Measurements from ENCODE around the gene MYG1. TPM values are rescaled to one million over a fixed set of nuclear protein-coding genes. Genes with fewer than 3 reads are reported as not detected.

Gene MYG1
- total RNA-seq, result 10 to 100 TPM; 41.6 to 63.0 (median 46.2) TPM

- no peak for DNase-seq (ENCODE audit: extremely low spot score)
- H3K4me1 ChIP-seq, result peaks cover 37 to 81% (median 74%) of the 10 kb centered on the region in 4 donors
- peak within 1 kb of the TSS; percentile 79 to 90 (median 86) for H3K4me3 ChIP-seq
- intact Hi-C loops (cut with DNase I), result no loop called here
- no peaks in the 10 kb centered on the region for H3K9me3 ChIP-seq
- H3K27ac ChIP-seq (replicated peaks in 1 of 4), result peak within 1 kb of the TSS; percentile 68 to 83 (median 77)
- WGBS, result 0% methylated on average over 19 of the region's 51 CpGs
- no peaks in the 10 kb centered on the region for H3K27me3 ChIP-seq
- H3K36me3 ChIP-seq, result peaks cover 0 to 56% (median 43%) of the 10 kb centered on the region in 4 donors
- TF ChIP-seq EP300 (IDR thresholded peaks at IDR 0.05) (no peak), CTCF (IDR thresholded peaks at IDR 0.05) (peak in 2 of 3 experiments; percentile 27 to 31), POLR2AphosphoS5 (IDR thresholded peaks at IDR 0.05) (peak; percentile 84 to 88)
Measured at GRCh38 chr12:53299454-53300180, at the start of gene MYG1. TSS of gene MYG1 (plus strand) at chr12:53299695. CDS start at chr12:53299738, 43 bp downstream.

GRCh38 chr12:53251477-53252348 lies 47.8 kb upstream of the MYG1 start:
- Histone ChIP-seq H3K27ac (replicated peaks in 1 of 4) (peak overlapping the region; percentile 88 to 93 (median 91)), H3K27me3 (no peaks in the 10 kb centered on the region), H3K4me3 (peak overlapping the region; percentile 74 to 95 (median 86)), H3K9me3 (no peaks in the 10 kb centered on the region), H3K4me1 (peaks cover 24 to 45% (median 36%) of the 10 kb centered on the region in 4 donors), H3K36me3 (peaks cover 15 to 28% (median 27%) of the 10 kb centered on the region in 4 donors)
- WGBS, result 0% methylated on average over 7 of the region's 51 CpGs
- TF ChIP-seq CTCF (IDR thresholded peaks at IDR 0.05), result peak; percentile 43 to 55 (median 43)
- TF ChIP-seq POLR2A (IDR thresholded peaks at IDR 0.05; ENCODE audit: low read depth), result no peak
- TF ChIP-seq EP300 (IDR thresholded peaks at IDR 0.05), result no peak
- peak; percentile 60 to 90 for TF ChIP-seq POLR2AphosphoS5 (IDR thresholded peaks at IDR 0.05)
- peak; percentile 96 for DNase-seq (ENCODE audit: extremely low spot score)
- intact Hi-C loops (cut with DNase I), result loop anchor here (2.0 kb wide), 1 partner anchor 33 kb away; no protein-coding TSS in a partner anchor

DNA sequence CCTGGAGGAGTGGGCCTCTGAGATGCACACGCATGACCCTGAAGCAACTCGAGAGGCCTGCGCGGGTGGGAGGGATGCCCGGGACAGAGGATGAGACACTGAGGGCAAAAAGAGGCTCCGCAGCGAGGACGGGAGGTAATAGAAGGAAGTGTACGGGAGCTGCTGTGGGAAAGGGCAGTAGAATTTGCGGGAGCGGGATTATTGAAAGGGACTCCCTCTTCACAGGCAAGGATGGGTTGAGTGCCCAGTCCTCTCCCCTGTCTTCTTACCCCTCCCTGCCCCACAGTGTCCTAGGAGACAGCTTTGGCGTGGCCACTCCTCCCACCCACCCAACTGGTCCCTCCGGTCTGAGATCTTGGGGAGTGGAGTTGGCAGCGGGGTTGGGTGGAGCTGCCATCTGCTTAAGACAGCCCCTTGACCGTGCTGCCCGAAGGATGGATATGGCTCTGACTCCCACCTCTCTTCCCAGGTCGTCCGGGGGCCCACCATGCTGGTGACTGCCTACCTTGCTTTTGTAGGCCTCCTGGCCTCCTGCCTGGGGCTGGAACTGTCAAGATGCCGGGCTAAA lies 47.1 kb upstream of the MYG1 start:
- DNase-seq (ENCODE audit: extremely low spot score), result no peak
- Histone ChIP-seq H3K27ac (replicated peaks in 1 of 4) (peak overlapping the region; percentile 88 to 93 (median 91)), H3K36me3 (peaks cover 15 to 28% (median 27%) of the 10 kb centered on the region in 4 donors), H3K9me3 (no peaks in the 10 kb centered on the region), H3K4me3 (peak overlapping the region; percentile 74 to 95 (median 86)), H3K27me3 (no peaks in the 10 kb centered on the region), H3K4me1 (peaks cover 24 to 45% (median 36%) of the 10 kb centered on the region in 4 donors)
- TF ChIP-seq POLR2A (IDR thresholded peaks at IDR 0.05; ENCODE audit: low read depth) (no peak), EP300 (IDR thresholded peaks at IDR 0.05) (no peak), CTCF (IDR thresholded peaks at IDR 0.05) (no peak), POLR2AphosphoS5 (IDR thresholded peaks at IDR 0.05) (no peak)
- WGBS, result 9% methylated on average over 19 of the region's 19 CpGs
- intact Hi-C loops (cut with DNase I), result no loop called here

DNA sequence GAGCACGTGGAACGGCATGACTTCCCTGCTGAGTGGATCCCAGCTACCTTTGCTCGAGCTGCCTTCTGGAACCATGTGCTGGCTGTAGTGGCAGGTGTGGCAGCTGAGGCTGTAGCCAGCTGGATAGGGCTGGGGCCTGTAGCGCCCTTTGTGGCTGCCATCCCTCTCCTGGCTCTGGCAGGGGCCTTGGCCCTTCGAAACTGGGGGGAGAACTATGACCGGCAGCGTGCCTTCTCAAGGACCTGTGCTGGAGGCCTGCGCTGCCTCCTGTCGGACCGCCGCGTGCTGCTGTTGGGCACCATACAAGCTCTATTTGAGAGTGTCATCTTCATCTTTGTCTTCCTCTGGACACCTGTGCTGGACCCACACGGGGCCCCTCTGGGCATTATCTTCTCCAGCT lies 46.2 kb upstream of the MYG1 start:
- Histone ChIP-seq H3K27me3 (no peaks in the 10 kb centered on the region), H3K9me3 (no peaks in the 10 kb centered on the region), H3K27ac (replicated peaks in 1 of 4) (peak overlapping the region in 2 of 4 donors; percentile 90 to 92), H3K4me3 (peak overlapping the region in 3 of 4 donors; percentile 74 to 95 (median 80)), H3K4me1 (peaks cover 24 to 45% (median 36%) of the 10 kb centered on the region in 4 donors), H3K36me3 (peaks cover 15 to 28% (median 27%) of the 10 kb centered on the region in 4 donors)
- intact Hi-C loops (cut with DNase I), result no loop called here
- no peak for DNase-seq (ENCODE audit: extremely low spot score)
- TF ChIP-seq EP300 (IDR thresholded peaks at IDR 0.05), result no peak
- TF ChIP-seq CTCF (IDR thresholded peaks at IDR 0.05), result no peak
- TF ChIP-seq POLR2AphosphoS5 (IDR thresholded peaks at IDR 0.05), result no peak
- no peak for TF ChIP-seq POLR2A (IDR thresholded peaks at IDR 0.05; ENCODE audit: low read depth)
- 96% methylated on average over 6 of the region's 13 CpGs for WGBS
